HepG2 (cell line): Measurements from ENCODE around the gene DLG2. TPM values are rescaled to one million over a fixed set of nuclear protein-coding genes. Genes with fewer than 3 reads are reported as not detected.

ENCODE experiments used
- ATAC-seq: fragments of 200-7000 bp; cut with Tn5 transposase; 3 replicates; pipeline ENCODE4 v1.9.1; 2020; ENCODE audit warnings: mild to moderate bottlenecking, moderate library complexity
- BruUV-seq: library from RNA; stranded (reverse); fragments of 400-500 nt; replicated peaks from 2 replicates; lab custom pipeline; 2021; lab: Mats Ljungman, UMichigan
- CTCF ChIA-PET: fragments of 300-600 bp; formaldehyde crosslinking; extraction: SDS; loops from one replicate; lab custom pipeline; 2021; ENCODE audit warnings: low total read pairs, inconsistent platforms, low intra/inter-chr PET ratio; lab: Yijun Ruan, JAX
- POLR2A ChIA-PET: fragments of 350-600 bp; sonication (Branson Sonifier 250); formaldehyde crosslinking; loops from one replicate; lab custom pipeline; 2020; ENCODE audit warnings: antibody characterized with exemption, inconsistent platforms; lab: Yijun Ruan, JAX
- DNase-seq: peaks from one replicate; pipeline ENCODE4 v3.0.0-alpha.2; 2015; ENCODE audit warnings: low spot score
- FAIRE-seq: peaks from 3 replicates; lab custom pipeline; 2011; peaks lifted over from hg19 to GRCh38; lab: Jason Lieb, UNC
- H2AFZ ChIP-seq: one replicate; pipeline ENCODE4 v1.6.1; 2011; ENCODE audit warnings: low read length, inconsistent platforms
- H3K27ac ChIP-seq: fragments of 300-600 bp; 3 replicates; pipeline ENCODE4 v1.8.0; 2011; ENCODE audit warnings: mixed run types, mild to moderate bottlenecking, mixed read lengths, low read length, inconsistent platforms; ENCODE audit not compliant: insufficient read depth; ENCODE audit errors: extremely low read length
- H3K27me3 ChIP-seq, 2 experiments: fragments of 200-600 bp in 1 of 2; 2 replicates in 1 of 2; 3 replicates in 1 of 2; pipeline versions ENCODE4 v1.6.0 to v1.8.0; 2011; ENCODE audit warnings: low read length in 2 of 2, mild to moderate bottlenecking in 2 of 2, moderate library complexity in 2 of 2, inconsistent platforms in 1 of 2; ENCODE audit not compliant: insufficient read depth in 2 of 2, control insufficient read depth in 1 of 2
- H3K36me3 ChIP-seq, 2 experiments: fragments of 200-600 bp in 1 of 2; replicated peaks in 1 of 2; 2 replicates in 1 of 2; 3 replicates in 1 of 2; pipeline versions ENCODE4 v1.5.1 to v1.8.0; 2011; ENCODE audit warnings: low read length in 2 of 2, inconsistent platforms in 1 of 2; ENCODE audit not compliant: insufficient read depth in 2 of 2, control insufficient read depth in 1 of 2
- H3K4me1 ChIP-seq: 2 replicates; pipeline ENCODE4 v1.5.1; 2012; ENCODE audit warnings: low read length, inconsistent platforms; ENCODE audit not compliant: insufficient read depth
- H3K4me2 ChIP-seq: 2 replicates; pipeline ENCODE4 v1.6.0; 2011; ENCODE audit warnings: low read depth, low read length, inconsistent platforms
- H3K4me3 ChIP-seq, 3 experiments: fragments of 200-600 bp in 1 of 3; sonication (generic), shearing (Covaris generic) in 1 of 3; replicated peaks in 1 of 3; 2 replicates each; pipeline ENCODE4 v1.5.1; 2011 to 2016; ENCODE audit warnings: low read length in 3 of 3, inconsistent platforms in 2 of 3, low read depth in 2 of 3, mild to moderate bottlenecking in 2 of 3, control low read depth in 1 of 3, mixed read lengths in 1 of 3; ENCODE audit not compliant: insufficient read depth in 1 of 3
- H3K79me2 ChIP-seq: one replicate; pipeline ENCODE4 v1.6.1; 2011; ENCODE audit warnings: low read length, inconsistent platforms; ENCODE audit not compliant: insufficient read depth
- H3K9ac ChIP-seq: 2 replicates; pipeline ENCODE4 v1.6.0; 2011; ENCODE audit warnings: mild to moderate bottlenecking, low read depth, low read length, inconsistent platforms; ENCODE audit not compliant: insufficient read depth
- H3K9me3 ChIP-seq: 2 replicates; pipeline ENCODE4 v1.5.1; 2012; ENCODE audit warnings: mild to moderate bottlenecking, low read length
- H4K20me1 ChIP-seq: 2 replicates; pipeline ENCODE4 v1.6.0; 2011; ENCODE audit warnings: inconsistent platforms, mild to moderate bottlenecking, low read length, moderate library complexity; ENCODE audit not compliant: insufficient read depth
- NFIB ChIP-seq: sonication (generic); formaldehyde crosslinking; IDR thresholded peaks from 2 replicates; pipeline ENCODE4 v1.9.0; 2021; ENCODE audit warnings: missing genetic modification reagents, mild to moderate bottlenecking, borderline replicate concordance
- RAD51 ChIP-seq: fragments of 450-650 bp; IDR thresholded peaks from 2 replicates; pipeline ENCODE4 v1.6.1; 2016; ENCODE audit warnings: borderline replicate concordance
- RBAK ChIP-seq: sonication (generic); formaldehyde crosslinking; IDR thresholded peaks from 2 replicates; pipeline ENCODE4 v1.5.1; 2020; ENCODE audit warnings: mild to moderate bottlenecking, missing genetic modification reagents
- TCF12 ChIP-seq, 2 experiments: fragments of 450-650 bp in 1 of 2; sonication (generic) in 1 of 2; formaldehyde crosslinking in 1 of 2; IDR thresholded peaks; 2 replicates each; pipeline versions ENCODE4 v1.6.1 to v1.8.0; 2017 to 2022; ENCODE audit warnings: antibody characterized with exemption in 1 of 2, mild to moderate bottlenecking in 1 of 2, missing genetic modification reagents in 1 of 2, moderate library complexity in 1 of 2
- THAP11 ChIP-seq: IDR thresholded peaks from 2 replicates; pipeline ENCODE4 v1.6.1; 2016; ENCODE audit warnings: missing biosample characterization, missing genetic modification reagents
- ZC3H13 ChIP-seq: sonication (generic); formaldehyde crosslinking; IDR thresholded peaks from 2 replicates; pipeline ENCODE4 v1.8.1; 2023; ENCODE audit warnings: mild to moderate bottlenecking, missing genetic modification reagents, moderate library complexity
- ZNF142 ChIP-seq: sonication (generic); formaldehyde crosslinking; IDR thresholded peaks from 2 replicates; pipeline ENCODE4 v1.4.0; 2020; ENCODE audit warnings: missing genetic modification reagents
- ZNF335 ChIP-seq: sonication (generic); formaldehyde crosslinking; IDR thresholded peaks from 2 replicates; pipeline ENCODE4 v1.4.0; 2020; ENCODE audit warnings: missing genetic modification reagents
- ZNF629 ChIP-seq: sonication (generic); formaldehyde crosslinking; conservative IDR thresholded peaks from 2 replicates; pipeline ENCODE4 v1.5.0; 2020; ENCODE audit warnings: missing genetic modification reagents
- ZNF704 ChIP-seq: sonication (generic); formaldehyde crosslinking; IDR thresholded peaks from 2 replicates; pipeline ENCODE4 v1.8.1; 2023; ENCODE audit warnings: mild to moderate bottlenecking, inconsistent platforms, moderate library complexity, missing genetic modification reagents, borderline replicate concordance
- in situ Hi-C: cut with HindIII; loops from 2 replicates; pipeline ENCODE4 v1.10.0; 2017; ENCODE audit warnings: low pct_unique_long_range_greater_than_20kb; ENCODE audit not compliant: extremely low pct_ligation_motif_present
- intact Hi-C: fragments of 100-400 bp; cut with micrococcal nuclease; formaldehyde crosslinking; loops from one replicate; pipeline ENCODE4 v1.10.0; 2022; ENCODE audit not compliant: unreplicated experiment
- polyA plus RNA-seq, 8 experiments: library from polyadenylated mRNA; depleted of rRNA in 3 of 8; stranded (reverse) in 7 of 8; unstranded in 1 of 8; fragments of >200 nt; fragmentation: Illumina TruSeq in 4 of 8; extraction: Trizol in 4 of 8; gene quantifications; 2 replicates each; pipeline versions ENCODE4 v1.2.1 to v1.2.3, GENCODE V29; 2011 to 2016; ENCODE audit warnings: low read depth in 4 of 8, missing spikeins in 1 of 8, mixed read lengths in 1 of 8; ENCODE audit not compliant: insufficient read depth in 1 of 8
- total RNA-seq, 5 experiments: library from RNA; depleted of rRNA; stranded (reverse); fragments of >200 nt; fragmentation: Illumina TruSeq; extraction: Trizol; gene quantifications; 2 replicates each; pipeline ENCODE4 v1.2.3, GENCODE V29; 2016; ENCODE audit warnings: low read depth in 1 of 5

Gene DLG2
- total and polyA plus RNA-seq, 2 of the 13 experiments (the other 11 are each of a cell fraction or from before 2014, with no cell fraction given), result 0.46 to 1.0 TPM

GRCh38 chr11:84234011-84234410, 1393.1 kb downstream of the DLG2 start (continued):
- TF ChIP-seq ZNF704 (CRISPR knock-in tag) (no peak), NFIB (CRISPR knock-in tag) (no peak), ZNF142 (no peak)

GRCh38 chr11:84232511-84232910, 1394.6 kb downstream of the DLG2 start:
- POLR2A ChIA-PET, result no interaction called here
- Histone ChIP-seq H3K36me3 (no peaks in the 10 kb centered on the region), H3K27ac (no peak overlapping the region), H4K20me1 (no peaks in the 10 kb centered on the region), H3K4me2 (no peak overlapping the region), H3K4me3 (no peak overlapping the region), H3K79me2 (no peaks in the 10 kb centered on the region), H3K9ac (no peak overlapping the region), H3K4me1 (no peaks in the 10 kb centered on the region), H2AFZ (no peak overlapping the region), H3K9me3 (no peaks in the 10 kb centered on the region), H3K27me3 (no peaks in the 10 kb centered on the region)
- DNase-seq (no peak), FAIRE-seq (no peak), ATAC-seq (no peak)
- CTCF ChIA-PET, result no interaction called here
- no TSS peak for BruUV-seq
- in situ Hi-C loops (no loop called here), intact Hi-C loops (no loop called here)
- no peak for TF ChIP-seq RBAK (CRISPR knock-in tag)
- no peak for TF ChIP-seq RAD51
- no peak for TF ChIP-seq ZNF335 (CRISPR knock-in tag)
- TF ChIP-seq ZNF629 (CRISPR knock-in tag), result no peak
- TF ChIP-seq TCF12 (IDR thresholded peaks at IDR 0.05), result no peak
- TF ChIP-seq TCF12 (CRISPR knock-in tag; IDR thresholded peaks at IDR 0.05), result no peak
- TF ChIP-seq ZC3H13 (CRISPR knock-in tag), result no peak
- no peak for TF ChIP-seq THAP11 (CRISPR knock-in tag)
